HuH-7.5 (cell line): ENCODE results near the gene KIF13A.
"Not testable (repeated sequence)": the region's sequence is repeated elsewhere in the genome, so short reads cannot be mapped to it uniquely, and the experiment has no call there.

Experiments used
- DNase-seq: peaks from one replicate; pipeline ENCODE4 v3.0.0; 2011; ENCODE audit warnings: low spot score

Gene KIF13A

GRCh38 chr6:17870300-17871188, 116.9 kb downstream of the KIF13A start:
- no peak for DNase-seq

GRCh38 chr6:17869753-17870050, 117.7 kb downstream of the KIF13A start:
- no peak for DNase-seq

GRCh38 chr6:17869010-17869752, 118.3 kb downstream of the KIF13A start:
- no peak for DNase-seq

GRCh38 chr6:17867880-17868279, 119.6 kb downstream of the KIF13A start:
- no peak for DNase-seq

- no peak for DNase-seq
These were observed 120.5 kb downstream of the KIF13A start for GRCh38 chr6:17866876-17867444.

- no peak for DNase-seq
These were observed 121.4 kb downstream of the KIF13A start for GRCh38 chr6:17865798-17866725.

GRCh38 chr6:17865243-17865642, 122.2 kb downstream of the KIF13A start:
- no peak for DNase-seq

- DNase-seq = no peak
These were observed 123.3 kb downstream of the KIF13A start for GRCh38 chr6:17863901-17864754.

- no peak for DNase-seq
These were observed 126.1 kb downstream of the KIF13A start for GRCh38 chr6:17861361-17861760.

GRCh38 chr6:17859846-17860245, 127.6 kb downstream of the KIF13A start:
- DNase-seq = no peak

GRCh38 chr6:17858584-17858983, 128.9 kb downstream of the KIF13A start:
- no peak for DNase-seq

GRCh38 chr6:17857188-17857587, 130.2 kb downstream of the KIF13A start:
- not testable (repeated sequence) for DNase-seq

GRCh38 chr6:17856306-17856705, 131.1 kb downstream of the KIF13A start:
- DNase-seq = no peak

GRCh38 chr6:17855381-17855780, 132.1 kb downstream of the KIF13A start:
- no peak for DNase-seq

GRCh38 chr6:17853533-17853932, 133.9 kb downstream of the KIF13A start:
- no peak for DNase-seq

- no peak for DNase-seq
These were observed 135.7 kb downstream of the KIF13A start for GRCh38 chr6:17851720-17852161.

GRCh38 chr6:17851001-17851719, 136.3 kb downstream of the KIF13A start:
- DNase-seq = no peak

GRCh38 chr6:17850281-17850680, 137.2 kb downstream of the KIF13A start:
- no peak for DNase-seq

- no peak for DNase-seq
These were observed 140.2 kb downstream of the KIF13A start for GRCh38 chr6:17847203-17847760.

- DNase-seq = no peak
These were observed 140.7 kb downstream of the KIF13A start for GRCh38 chr6:17846762-17847161.
